Lower leg skin (tissue), 4 donors: Measurements from ENCODE around the gene SLC7A6OS. TPM values are rescaled to one million over a fixed set of nuclear protein-coding genes. Genes with fewer than 3 reads are reported as not detected.

Experiments
- DNase-seq, 2 donors: peaks; one replicate each; pipeline ENCODE4 v3.0.0-alpha.2; 2019; ENCODE audit warnings: low spot score in 2 of 2
- H3K4me3 ChIP-seq: fragments of 200-600 bp; sonication (generic); 2 replicates; pipeline ENCODE4 v1.5.1; 2017; ENCODE audit warnings: mild to moderate bottlenecking, low read depth; ENCODE audit not compliant: poor library complexity, severe bottlenecking
- POLR2A ChIP-seq, 2 donors: fragments of 450-650 bp; IDR thresholded peaks; one replicate each; pipeline ENCODE4 v1.6.1; 2016 to 2017; ENCODE audit warnings: antibody characterized with exemption in 2 of 2, mild to moderate bottlenecking in 1 of 2, moderate library complexity in 1 of 2
- WGBS, 2 donors: methylation state at CpG; one replicate each; pipeline ENCODE4 v1.1.5; 2018; 5-methylcytosine and 5-hydroxymethylcytosine counted together
- intact Hi-C: fragments of 100-400 bp; cut with DNase I; formaldehyde crosslinking; loops from one replicate; pipeline ENCODE4 v1.15.0; 2023; ENCODE audit warnings: low total_unique reads
- total RNA-seq, 4 donors: library from RNA; depleted of rRNA; stranded (reverse); fragments of >200 nt; gene quantifications; one replicate each; pipeline ENCODE4 v1.1.0, GENCODE V29; 2016
- TF ChIP-seq, protein P1 (sequence below), 3 donors: fragments of 450-650 bp; IDR thresholded peaks; one replicate each; pipeline ENCODE4 v1.5.1; 2016; ENCODE audit warnings: antibody characterized with exemption in 3 of 3, mild to moderate bottlenecking in 3 of 3, moderate library complexity in 2 of 3

Gene SLC7A6OS
- total RNA-seq, 4 donors from 2014 or later: 10.1 to 14.9 (median 11.0) TPM

DNA sequence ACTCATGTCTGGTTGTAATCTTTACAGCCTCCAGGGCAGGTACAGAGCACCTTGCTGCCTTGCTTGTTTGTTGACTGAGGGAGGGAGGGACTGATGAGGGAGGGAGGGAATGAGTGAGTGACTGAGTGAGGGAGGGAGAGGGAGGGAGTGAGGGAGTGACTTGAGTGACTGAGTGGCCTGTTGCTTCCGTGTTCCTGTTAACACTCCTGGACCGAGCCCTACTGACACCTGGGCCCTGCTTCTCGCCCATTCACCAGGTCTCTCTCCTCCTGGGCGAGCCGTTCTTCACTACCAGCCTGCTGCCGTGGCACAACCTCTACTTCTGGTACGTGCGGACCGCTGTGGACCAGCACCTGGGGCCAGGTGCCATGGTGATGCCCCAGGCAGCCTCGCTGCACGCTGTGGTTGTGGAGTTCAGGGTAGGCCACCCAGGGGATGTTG lies 41.3 kb upstream of the SLC7A6OS start:
- intact Hi-C loops: no loop called here
- TF ChIP-seq, protein P1, sequence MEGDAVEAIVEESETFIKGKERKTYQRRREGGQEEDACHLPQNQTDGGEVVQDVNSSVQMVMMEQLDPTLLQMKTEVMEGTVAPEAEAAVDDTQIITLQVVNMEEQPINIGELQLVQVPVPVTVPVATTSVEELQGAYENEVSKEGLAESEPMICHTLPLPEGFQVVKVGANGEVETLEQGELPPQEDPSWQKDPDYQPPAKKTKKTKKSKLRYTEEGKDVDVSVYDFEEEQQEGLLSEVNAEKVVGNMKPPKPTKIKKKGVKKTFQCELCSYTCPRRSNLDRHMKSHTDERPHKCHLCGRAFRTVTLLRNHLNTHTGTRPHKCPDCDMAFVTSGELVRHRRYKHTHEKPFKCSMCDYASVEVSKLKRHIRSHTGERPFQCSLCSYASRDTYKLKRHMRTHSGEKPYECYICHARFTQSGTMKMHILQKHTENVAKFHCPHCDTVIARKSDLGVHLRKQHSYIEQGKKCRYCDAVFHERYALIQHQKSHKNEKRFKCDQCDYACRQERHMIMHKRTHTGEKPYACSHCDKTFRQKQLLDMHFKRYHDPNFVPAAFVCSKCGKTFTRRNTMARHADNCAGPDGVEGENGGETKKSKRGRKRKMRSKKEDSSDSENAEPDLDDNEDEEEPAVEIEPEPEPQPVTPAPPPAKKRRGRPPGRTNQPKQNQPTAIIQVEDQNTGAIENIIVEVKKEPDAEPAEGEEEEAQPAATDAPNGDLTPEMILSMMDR (IDR thresholded peaks at IDR 0.05): no peak
- TF ChIP-seq POLR2A (IDR thresholded peaks at IDR 0.05): no peak
- no peak overlapping the region for H3K4me3 ChIP-seq
- no peak for DNase-seq
- 90 to 93% methylated on average over 11 of the region's 11 CpGs for WGBS, 2 donors

DNA sequence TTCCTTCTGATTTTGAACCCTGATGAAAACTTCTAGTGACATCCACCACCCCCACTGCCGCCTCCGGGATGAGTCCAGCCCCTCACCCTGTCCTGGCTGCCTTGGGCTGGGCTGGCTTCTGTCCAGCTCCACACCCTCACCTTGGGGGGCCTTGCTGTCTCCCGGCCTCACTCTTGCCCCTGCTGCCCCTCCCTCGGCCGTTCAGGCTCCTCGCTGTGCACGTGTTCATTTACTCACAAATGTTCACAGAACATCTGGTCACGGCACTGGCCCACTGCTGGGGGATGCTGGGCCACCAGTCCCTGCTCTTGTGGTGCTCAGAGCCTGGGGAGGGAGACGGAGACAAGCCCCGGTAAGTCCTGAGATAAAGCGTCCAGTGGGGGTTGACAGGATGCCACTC lies 40.7 kb upstream of the SLC7A6OS start:
- WGBS, 2 donors: 80 to 87% methylated on average over 11 of the region's 11 CpGs
- no peak overlapping the region for H3K4me3 ChIP-seq
- intact Hi-C loops: no loop called here
- DNase-seq: no peak
- TF ChIP-seq, protein P1 (IDR thresholded peaks at IDR 0.05): no peak
- no peak for TF ChIP-seq POLR2A (IDR thresholded peaks at IDR 0.05)

DNA sequence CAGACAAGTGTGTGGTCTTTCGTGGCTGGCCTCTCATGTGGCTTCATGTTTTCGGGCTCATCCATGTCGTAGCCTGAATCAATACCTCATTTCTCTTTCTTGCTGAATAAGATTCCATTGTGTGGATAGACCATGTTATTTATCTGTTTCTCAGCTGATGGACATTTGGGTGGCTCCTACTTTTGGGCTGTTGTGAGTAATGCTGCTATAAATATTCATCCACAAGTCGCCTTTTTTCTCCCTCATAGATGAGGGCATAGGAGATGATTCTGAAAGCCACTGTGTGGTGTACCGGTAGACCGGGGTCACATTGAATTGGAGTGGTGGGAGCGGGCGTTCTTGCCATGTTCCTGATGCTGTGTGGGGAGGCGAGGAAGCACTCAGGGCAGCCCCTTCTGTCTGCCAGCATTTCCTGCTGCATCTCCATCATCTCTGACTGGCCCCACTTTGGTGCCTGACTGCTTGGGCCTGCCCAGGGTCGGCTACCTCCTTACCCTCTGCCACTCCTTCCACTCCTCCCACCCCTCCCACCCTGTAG lies 40.1 kb upstream of the SLC7A6OS start:
- 93 to 94% methylated on average over 10 of the region's 10 CpGs for WGBS, 2 donors
- TF ChIP-seq, protein P1 (IDR thresholded peaks at IDR 0.05): no peak
- no peak for TF ChIP-seq POLR2A (IDR thresholded peaks at IDR 0.05)
- no peak overlapping the region for H3K4me3 ChIP-seq
- DNase-seq: no peak
- intact Hi-C loops: no loop called here

DNA sequence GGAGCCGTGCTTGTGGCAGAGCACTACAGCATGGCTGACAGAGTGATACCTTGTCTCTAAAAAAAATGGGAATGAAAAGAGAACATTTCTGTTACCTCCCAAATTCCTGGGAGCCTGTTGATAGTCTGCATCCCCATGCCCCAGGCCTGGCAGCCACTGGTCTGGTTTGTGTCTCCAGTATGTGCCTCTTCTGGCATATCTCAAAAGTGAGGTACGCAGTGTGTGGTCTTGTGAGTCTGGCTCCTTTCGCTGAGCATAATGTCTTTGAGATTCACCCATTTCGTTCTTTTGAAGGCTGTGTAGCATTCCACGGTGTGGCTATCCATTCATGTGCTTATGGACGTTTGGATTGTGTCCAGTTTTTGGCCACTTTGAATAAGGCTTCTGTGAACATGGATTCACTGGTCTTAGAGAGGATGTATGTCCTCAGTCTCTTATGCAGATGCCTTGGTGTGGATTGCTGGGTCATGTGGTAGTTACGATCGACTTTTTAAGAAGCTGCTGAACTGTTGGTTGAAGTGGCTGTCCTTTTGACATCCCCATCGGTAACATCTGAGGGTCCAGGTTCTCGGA lies 39.2 kb upstream of the SLC7A6OS start:
- intact Hi-C loops: no loop called here

DNA sequence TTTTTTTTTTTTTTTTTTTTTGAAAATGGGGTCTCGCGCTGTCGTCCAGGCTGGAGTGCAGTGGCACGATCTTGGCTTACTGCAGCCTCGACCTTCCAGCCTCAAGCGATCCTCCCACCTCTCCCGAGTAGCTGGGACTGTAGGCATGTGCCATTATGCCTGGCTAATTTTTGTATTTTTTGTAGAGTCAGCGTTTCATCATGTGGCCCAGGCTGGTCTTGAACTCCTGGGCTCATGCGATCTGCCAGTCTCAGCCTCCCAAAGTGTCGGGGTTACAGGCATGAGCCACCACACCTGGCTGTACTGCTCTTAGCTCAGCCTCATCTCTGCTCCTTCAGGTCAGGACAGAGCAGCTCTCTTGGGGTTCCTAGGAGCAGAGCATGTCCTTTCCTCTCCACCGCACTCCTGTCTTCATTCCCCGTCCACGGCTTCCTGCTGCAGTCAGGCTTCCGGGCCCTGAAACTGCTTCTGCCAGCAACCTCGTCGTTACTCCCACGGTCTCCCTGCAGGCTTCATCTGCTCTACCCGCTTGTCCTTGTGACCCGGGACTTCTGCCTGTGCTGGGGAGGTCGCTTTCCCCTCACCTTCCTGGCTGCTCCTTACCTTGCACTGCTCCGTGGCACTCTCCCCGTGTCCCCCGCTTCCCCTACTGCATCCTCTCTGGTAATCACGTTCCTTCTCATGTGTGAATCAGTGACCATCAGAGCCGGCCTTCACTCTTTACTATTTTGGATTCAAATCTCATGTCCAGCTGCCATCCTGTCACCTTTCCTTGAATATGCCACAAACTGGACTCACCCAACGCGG lies 38.1 kb upstream of the SLC7A6OS start:
- TF ChIP-seq, protein P1 (IDR thresholded peaks at IDR 0.05): no peak
- TF ChIP-seq POLR2A (IDR thresholded peaks at IDR 0.05): no peak
- H3K4me3 ChIP-seq: no peak overlapping the region
- no peak for DNase-seq
- intact Hi-C loops: no loop called here
- 92 to 93% methylated on average over 27 of the region's 27 CpGs for WGBS, 2 donors

More for the DNA sequence above, 39.2 kb upstream of the SLC7A6OS start:
- H3K4me3 ChIP-seq: no peak overlapping the region
- TF ChIP-seq POLR2A (IDR thresholded peaks at IDR 0.05): no peak
- TF ChIP-seq, protein P1 (IDR thresholded peaks at IDR 0.05): no peak
- no peak for DNase-seq
- WGBS, 2 donors: 94 to 95% methylated on average over 10 of the region's 10 CpGs
